MM.1S (cell line): ENCODE data around the gene STEEP1.

Experiments
- EZH2 ChIP-seq: fragments of 300-600 bp; sonication (generic); optimal IDR thresholded peaks from 2 replicates; pipeline ENCODE3; 2017; ENCODE audit warnings: low read depth, mild to moderate bottlenecking, antibody characterized with exemption, low read length, mixed read lengths
- TF ChIP-seq, protein P1 (sequence below): fragments of 300-600 bp; sonication (generic); IDR thresholded peaks from 2 replicates; pipeline ENCODE4 v1.5.1; 2016; ENCODE audit warnings: antibody characterized with exemption, low read length, mixed read lengths

GRCh38 chrX:119604766-119605463, 39.7 kb upstream of the STEEP1 start:
- TF ChIP-seq, protein P1, sequence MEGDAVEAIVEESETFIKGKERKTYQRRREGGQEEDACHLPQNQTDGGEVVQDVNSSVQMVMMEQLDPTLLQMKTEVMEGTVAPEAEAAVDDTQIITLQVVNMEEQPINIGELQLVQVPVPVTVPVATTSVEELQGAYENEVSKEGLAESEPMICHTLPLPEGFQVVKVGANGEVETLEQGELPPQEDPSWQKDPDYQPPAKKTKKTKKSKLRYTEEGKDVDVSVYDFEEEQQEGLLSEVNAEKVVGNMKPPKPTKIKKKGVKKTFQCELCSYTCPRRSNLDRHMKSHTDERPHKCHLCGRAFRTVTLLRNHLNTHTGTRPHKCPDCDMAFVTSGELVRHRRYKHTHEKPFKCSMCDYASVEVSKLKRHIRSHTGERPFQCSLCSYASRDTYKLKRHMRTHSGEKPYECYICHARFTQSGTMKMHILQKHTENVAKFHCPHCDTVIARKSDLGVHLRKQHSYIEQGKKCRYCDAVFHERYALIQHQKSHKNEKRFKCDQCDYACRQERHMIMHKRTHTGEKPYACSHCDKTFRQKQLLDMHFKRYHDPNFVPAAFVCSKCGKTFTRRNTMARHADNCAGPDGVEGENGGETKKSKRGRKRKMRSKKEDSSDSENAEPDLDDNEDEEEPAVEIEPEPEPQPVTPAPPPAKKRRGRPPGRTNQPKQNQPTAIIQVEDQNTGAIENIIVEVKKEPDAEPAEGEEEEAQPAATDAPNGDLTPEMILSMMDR = no peak
- TF ChIP-seq EZH2 = no peak
